Body of pancreas (tissue), 4 donors: ENCODE measurements around the gene TBC1D22B. TPM values are rescaled to one million over a fixed set of nuclear protein-coding genes. Genes with fewer than 3 reads are reported as not detected.
A peak's percentile ranks its signal among the peaks of the same experiment; 100 is the strongest.

Experiments used
- ATAC-seq: fragments of 150-250 bp; one replicate; pipeline ENCODE4 v1.9.1; 2016
- DNase-seq, 4 donors: peaks; one replicate each; pipeline ENCODE4 v3.0.0-alpha.2; 2019
- H3K27ac ChIP-seq, 4 donors: fragments of 200-600 bp; sonication (generic); 1 replicate in 3 of 4; 2 replicates in 1 of 4; pipeline versions ENCODE4 v1.5.1 to v1.6.1; 2016 to 2019; ENCODE audit warnings: mild to moderate bottlenecking in 1 of 4, mixed read lengths in 1 of 4, moderate library complexity in 1 of 4
- H3K27me3 ChIP-seq, 2 donors: fragments of 200-600 bp; sonication (generic); one replicate each; pipeline ENCODE4 v1.6.0; 2016; ENCODE audit warnings: mild to moderate bottlenecking in 1 of 2
- H3K36me3 ChIP-seq, 2 donors: fragments of 200-600 bp; sonication (generic); replicated peaks in 1 of 2; 2 replicates each; pipeline ENCODE4 v1.5.1; 2016; ENCODE audit warnings: low read depth in 2 of 2; ENCODE audit not compliant: insufficient read depth in 1 of 2
- H3K4me1 ChIP-seq: fragments of 200-600 bp; sonication (generic); one replicate; pipeline ENCODE4 v1.6.0; 2016
- H3K4me3 ChIP-seq, 2 donors: fragments of 200-600 bp; sonication (generic); 1 replicate in 1 of 2; 2 replicates in 1 of 2; pipeline ENCODE4 v1.5.1; 2016 to 2019
- H3K9me3 ChIP-seq, 3 donors: fragments of 200-600 bp; sonication (generic); 1 replicate in 2 of 3; 2 replicates in 1 of 3; pipeline ENCODE4 v1.5.1; 2016
- CTCF ChIP-seq, 7 experiments: fragments of 450-650 bp in 4 of 7; fragments of 200-600 bp in 3 of 7; sonication (generic) in 3 of 7; IDR thresholded peaks; one replicate each; pipeline ENCODE4 v1.5.1; 2016 to 2019; ENCODE audit warnings: antibody characterized with exemption in 7 of 7
- POLR2A ChIP-seq, 3 donors: fragments of 450-650 bp; IDR thresholded peaks; one replicate each; pipeline ENCODE4 v1.6.1; 2016; ENCODE audit warnings: antibody characterized with exemption in 3 of 3, mild to moderate bottlenecking in 2 of 3
- WGBS, 2 donors: methylation state at CpG; one replicate each; pipeline ENCODE4 v1.1.5; 2017; 5-methylcytosine and 5-hydroxymethylcytosine counted together
- intact Hi-C: fragments of 100-400 bp; cut with DNase I; formaldehyde crosslinking; loops from one replicate; pipeline ENCODE4 v1.15.1; 2023
- small RNA-seq: library from RNA; depleted of rRNA; stranded (forward); fragments of <200 nt; gene quantifications from one replicate; pipeline ENCODE3, GENCODE V24; 2016
- total RNA-seq, 2 donors: library from RNA; depleted of rRNA; stranded (reverse); fragments of >200 nt; gene quantifications; one replicate each; pipeline ENCODE4 v1.1.0, GENCODE V29; 2016

TBC1D22B gene
- total RNA-seq, 2 donors from 2014 or later = 8.0 to 8.2 TPM

- no peaks in the 10 kb centered on the region for H3K9me3 ChIP-seq
- H3K36me3 ChIP-seq = no peaks in the 10 kb centered on the region
- H3K27me3 ChIP-seq = no peaks in the 10 kb centered on the region
- no peak for DNase-seq
- H3K27ac ChIP-seq = no peak overlapping the region
- WGBS, 2 donors = 88 to 93% methylated on average over 1 of the region's 1 CpG
- intact Hi-C loops = loop anchor here (10.0 kb wide), 1 partner anchor 191 kb away; no protein-coding TSS in a partner anchor
- TF ChIP-seq POLR2A (IDR thresholded peaks at IDR 0.05) = no peak
- no peak for TF ChIP-seq CTCF (IDR thresholded peaks at IDR 0.05)
- no peak for ATAC-seq
- H3K4me3 ChIP-seq = no peak overlapping the region
- H3K4me1 ChIP-seq = peaks cover 19% of the 10 kb centered on the region
Observed at GRCh38 chr6:37373822-37374471, 116.4 kb downstream of the TBC1D22B start.

GRCh38 chr6:37375376-37375775 lies 117.8 kb downstream of the TBC1D22B start:
- no peak overlapping the region for H3K4me3 ChIP-seq
- H3K27me3 ChIP-seq = no peaks in the 10 kb centered on the region
- no peak for DNase-seq
- no peak for ATAC-seq
- peaks cover 6% of the 10 kb centered on the region for H3K4me1 ChIP-seq
- H3K9me3 ChIP-seq = no peaks in the 10 kb centered on the region
- TF ChIP-seq CTCF (IDR thresholded peaks at IDR 0.05) (no peak), POLR2A (IDR thresholded peaks at IDR 0.05) (no peak)
- no peak overlapping the region for H3K27ac ChIP-seq
- intact Hi-C loops = loop anchor here (10.0 kb wide), 1 partner anchor 189 kb away; no protein-coding TSS in a partner anchor
- H3K36me3 ChIP-seq = no peaks in the 10 kb centered on the region

GRCh38 chr6:37376078-37376743 lies 118.6 kb downstream of the TBC1D22B start:
- ATAC-seq (no peak), DNase-seq (no peak)
- intact Hi-C loops = loop anchor here (10.0 kb wide), 1 partner anchor 189 kb away; no protein-coding TSS in a partner anchor
- H3K27me3 ChIP-seq = no peaks in the 10 kb centered on the region
- peaks cover 6% of the 10 kb centered on the region for H3K4me1 ChIP-seq
- H3K4me3 ChIP-seq = no peak overlapping the region
- no peaks in the 10 kb centered on the region for H3K9me3 ChIP-seq
- no peak overlapping the region for H3K27ac ChIP-seq
- no peaks in the 10 kb centered on the region for H3K36me3 ChIP-seq
- WGBS, 2 donors = 72 to 80% methylated on average over 4 of the region's 4 CpGs
- no peak for TF ChIP-seq CTCF (IDR thresholded peaks at IDR 0.05)
- TF ChIP-seq POLR2A (IDR thresholded peaks at IDR 0.05) = no peak

- no peaks in the 10 kb centered on the region for H3K4me1 ChIP-seq
- no peaks in the 10 kb centered on the region for H3K9me3 ChIP-seq
- no peak for TF ChIP-seq POLR2A (IDR thresholded peaks at IDR 0.05)
- peak; percentile 47 to 86 (median 52) for TF ChIP-seq CTCF (IDR thresholded peaks at IDR 0.05)
- ATAC-seq (peak; percentile 85), DNase-seq (peak; percentile 38 to 73 (median 52))
- no peak overlapping the region for H3K27ac ChIP-seq
- 19 to 25% methylated on average over 2 of the region's 2 CpGs for WGBS, 2 donors
- no peaks in the 10 kb centered on the region for H3K27me3 ChIP-seq
- intact Hi-C loops = no loop called here
- H3K36me3 ChIP-seq = no peaks in the 10 kb centered on the region
- H3K4me3 ChIP-seq = no peak overlapping the region
Observed at GRCh38 chr6:37381579-37381978, 124.0 kb downstream of the TBC1D22B start.

Small RNA genes lying within 50 kb of the gene (small RNA-seq; reads per million reads assigned to genes)
- gene AL096712.1 = not detected
- not detected for gene RN7SL273P

Other genes with a start within 250 kb of the TBC1D22B start
- gene PIM1, start 87.6 kb upstream of the TBC1D22B start, total RNA-seq = 10 to 100 TPM in 1 of 2 donors, 1 to 10 TPM in 1; 7.3 to 10.6 TPM
- gene TMEM217, start 372 bp downstream of the TBC1D22B start, total RNA-seq = not detected
- gene RNF8, start 96.2 kb downstream of the TBC1D22B start, total RNA-seq = 10 to 100 TPM in 1 of 2 donors, 1 to 10 TPM in 1; 6.0 to 15.5 TPM
- 10 to 100 TPM; 15.8 to 23.4 TPM for gene CMTR1, start 175.4 kb downstream of the TBC1D22B start, total RNA-seq
- gene CCDC167, start 242.1 kb downstream of the TBC1D22B start, total RNA-seq = 10 to 100 TPM in 1 of 2 donors, 1 to 10 TPM in 1; 7.6 to 10.9 TPM